Ascending aorta (tissue), 2 donors: Measurements from ENCODE around the gene FAM219B. TPM values are rescaled to one million over a fixed set of nuclear protein-coding genes. Genes with fewer than 3 reads are reported as not detected.

ENCODE experiments used
- DNase-seq, 2 donors: peaks; one replicate each; pipeline ENCODE4 v3.0.0-alpha.2; 2019; ENCODE audit warnings: low spot score in 2 of 2
- H3K27ac ChIP-seq, 2 donors: fragments of 200-600 bp; sonication (generic); one replicate each; pipeline ENCODE4 v1.5.1; 2016 to 2017; ENCODE audit warnings: mild to moderate bottlenecking in 1 of 2
- H3K27me3 ChIP-seq: fragments of 200-600 bp; sonication (generic); one replicate; pipeline ENCODE4 v1.5.1; 2017
- H3K36me3 ChIP-seq, 2 donors: fragments of 200-600 bp; sonication (generic); one replicate each; pipeline ENCODE4 v1.5.1; 2016
- H3K4me1 ChIP-seq, 2 donors: fragments of 200-600 bp; sonication (generic); one replicate each; pipeline ENCODE4 v1.5.1; 2016 to 2017; ENCODE audit warnings: mild to moderate bottlenecking in 1 of 2
- H3K4me3 ChIP-seq, 2 donors: fragments of 200-600 bp; sonication (generic); one replicate each; pipeline ENCODE4 v1.5.1; 2016 to 2017; ENCODE audit warnings: mild to moderate bottlenecking in 1 of 2
- H3K9me3 ChIP-seq, 2 donors: fragments of 200-600 bp; sonication (generic); one replicate each; pipeline ENCODE4 v1.5.1; 2016
- CTCF ChIP-seq, 3 experiments: fragments of 200-600 bp in 2 of 3; fragments of 450-650 bp in 1 of 3; sonication (generic) in 2 of 3; IDR thresholded peaks; one replicate each; pipeline ENCODE4 v1.5.1; 2016 to 2019; ENCODE audit warnings: antibody characterized with exemption in 3 of 3, mild to moderate bottlenecking in 1 of 3, moderate library complexity in 1 of 3
- intact Hi-C: fragments of 100-400 bp; cut with DNase I; formaldehyde crosslinking; loops from one replicate; pipeline ENCODE4 v1.15.1; 2023
- total RNA-seq: library from RNA; depleted of rRNA; stranded (reverse); fragments of >200 nt; gene quantifications from one replicate; pipeline ENCODE4 v1.1.0, GENCODE V29; 2016

Gene FAM219B
- 17.5 TPM for total RNA-seq

GRCh38 chr15:74906450-74907162, at the start of gene FAM219B:
TSS of gene FAM219B (minus strand) at chr15:74906851. CDS start at chr15:74906800, 51 bp downstream.
- peak within 1 kb of the TSS; percentile 86 to 98 for H3K4me3 ChIP-seq
- TF ChIP-seq CTCF (IDR thresholded peaks at IDR 0.05) = no peak
- intact Hi-C loops = loop anchor here (1.0 to 2.0 kb wide), 5 partner anchors 16 to 63 kb away; partner anchors contain the start of genes COX5A, MPI, RPP25 and SCAMP2
- peak; percentile 59 to 95 for DNase-seq
- H3K27me3 ChIP-seq = no peaks in the 10 kb centered on the region
- peaks cover 8 to 20% of the 10 kb centered on the region in 2 donors for H3K4me1 ChIP-seq
- H3K36me3 ChIP-seq = peaks cover 17 to 35% of the 10 kb centered on the region in 2 donors
- peak within 1 kb of the TSS; percentile 95 to 97 for H3K27ac ChIP-seq
- H3K9me3 ChIP-seq = no peaks in the 10 kb centered on the region

- peak in 1 of 2 donors; percentile 86 for DNase-seq
- H3K27me3 ChIP-seq = no peaks in the 10 kb centered on the region
- peak overlapping the region; percentile 71 to 84 for H3K4me3 ChIP-seq
- peak overlapping the region; percentile 91 to 94 for H3K27ac ChIP-seq
- peak; percentile 46 to 69 (median 52) for TF ChIP-seq CTCF (IDR thresholded peaks at IDR 0.05)
- H3K4me1 ChIP-seq = peaks cover 7 to 16% of the 10 kb centered on the region in 2 donors
- no peaks in the 10 kb centered on the region for H3K9me3 ChIP-seq
- no peaks in the 10 kb centered on the region for H3K36me3 ChIP-seq
- intact Hi-C loops = loop anchor here (1.0 to 10.0 kb wide), 6 partner anchors 18 to 581 kb away; partner anchors contain the start of genes ARID3B, CLK3, COX5A and FAM219B
Observed at GRCh38 chr15:74955796-74956647, 49.4 kb upstream of the FAM219B start.

GRCh38 chr15:74955017-74955416, 48.4 kb upstream of the FAM219B start:
- H3K4me3 ChIP-seq = peak overlapping the region in 1 of 2 donors; percentile 71
- DNase-seq = no peak
- no peaks in the 10 kb centered on the region for H3K27me3 ChIP-seq
- no peak overlapping the region for H3K27ac ChIP-seq
- no peaks in the 10 kb centered on the region for H3K36me3 ChIP-seq
- H3K9me3 ChIP-seq = no peaks in the 10 kb centered on the region
- intact Hi-C loops = loop anchor here (5.0 to 10.0 kb wide), 3 partner anchors 340 to 580 kb away; partner anchors contain the start of genes ARID3B and CLK3
- TF ChIP-seq CTCF (IDR thresholded peaks at IDR 0.05) = no peak
- H3K4me1 ChIP-seq = peaks cover 7 to 18% of the 10 kb centered on the region in 2 donors

- H3K27ac ChIP-seq = no peak overlapping the region
- no peaks in the 10 kb centered on the region for H3K36me3 ChIP-seq
- no peak for TF ChIP-seq CTCF (IDR thresholded peaks at IDR 0.05)
- no peak for DNase-seq
- H3K27me3 ChIP-seq = no peaks in the 10 kb centered on the region
- H3K4me3 ChIP-seq = no peak overlapping the region
- H3K9me3 ChIP-seq = no peaks in the 10 kb centered on the region
- intact Hi-C loops = loop anchor here (5.0 to 10.0 kb wide), 3 partner anchors 112 to 580 kb away; partner anchors contain the start of genes CLK3 and ULK3
- peaks cover 7 to 19% of the 10 kb centered on the region in 2 donors for H3K4me1 ChIP-seq
Observed at GRCh38 chr15:74954515-74954914, 47.9 kb upstream of the FAM219B start.

- Histone ChIP-seq H3K36me3 (no peaks in the 10 kb centered on the region), H3K9me3 (no peaks in the 10 kb centered on the region), H3K27me3 (no peaks in the 10 kb centered on the region), H3K27ac (no peak overlapping the region), H3K4me3 (no peak overlapping the region), H3K4me1 (peaks cover 3 to 7% of the 10 kb centered on the region in 2 donors)
- intact Hi-C loops = loop anchor here (5.0 to 10.0 kb wide), 3 partner anchors 109 to 576 kb away; partner anchors contain the start of genes CLK3 and ULK3
- TF ChIP-seq CTCF (IDR thresholded peaks at IDR 0.05) = no peak
- DNase-seq = no peak
Observed at GRCh38 chr15:74951006-74951405, 44.4 kb upstream of the FAM219B start.
